Measurements from ENCODE around the gene C19orf85.
"Not testable (repeated sequence)": the region's sequence is repeated elsewhere in the genome, so short reads cannot be mapped to it uniquely, and the experiment has no call there.

Gene C19orf85

GRCh38 chr19:55464662-55465054 lies at the start of gene C19orf85:
TSS of gene C19orf85 (minus strand) at chr19:55464751. CDS start at chr19:55464554, 197 bp downstream.
- DNase-seq (ENCODE audit: low read depth in 4 of 4, low spot score in 1 of 4) = no peak

- no peak for DNase-seq (ENCODE audit: low read depth in 4 of 4, low spot score in 1 of 4)
These were observed 43.6 kb upstream of the C19orf85 start for GRCh38 chr19:55508120-55508519.

GRCh38 chr19:55504981-55505380 lies 40.4 kb upstream of the C19orf85 start:
- no peak for DNase-seq (ENCODE audit: low read depth in 4 of 4, low spot score in 1 of 4)

- DNase-seq (ENCODE audit: low read depth in 4 of 4, low spot score in 1 of 4) = no peak
These were observed 39.7 kb upstream of the C19orf85 start for GRCh38 chr19:55504252-55504603.

GRCh38 chr19:55503502-55504251 lies 39.1 kb upstream of the C19orf85 start:
- DNase-seq (ENCODE audit: low read depth in 4 of 4, low spot score in 1 of 4) = peak; percentile 89 to 97 (median 93)

GRCh38 chr19:55503157-55503501 lies 38.6 kb upstream of the C19orf85 start:
- no peak for DNase-seq (ENCODE audit: low read depth in 4 of 4, low spot score in 1 of 4)

GRCh38 chr19:55502197-55502952 lies 37.8 kb upstream of the C19orf85 start:
- no peak for DNase-seq (ENCODE audit: low read depth in 4 of 4, low spot score in 1 of 4)

- no peak for DNase-seq (ENCODE audit: low read depth in 4 of 4, low spot score in 1 of 4)
These were observed 35.9 kb upstream of the C19orf85 start for GRCh38 chr19:55500368-55500952.

GRCh38 chr19:55498246-55498840 lies 33.8 kb upstream of the C19orf85 start:
- DNase-seq (ENCODE audit: low read depth in 4 of 4, low spot score in 1 of 4) = no peak

- no peak for DNase-seq (ENCODE audit: low read depth in 4 of 4, low spot score in 1 of 4)
These were observed 33.2 kb upstream of the C19orf85 start for GRCh38 chr19:55497763-55498162.

GRCh38 chr19:55496820-55497219 lies 32.3 kb upstream of the C19orf85 start:
- DNase-seq (ENCODE audit: low read depth in 4 of 4, low spot score in 1 of 4) = not testable (repeated sequence)

- no peak for DNase-seq (ENCODE audit: low read depth in 4 of 4, low spot score in 1 of 4)
These were observed 31.2 kb upstream of the C19orf85 start for GRCh38 chr19:55495646-55496349.

GRCh38 chr19:55494172-55494761 lies 29.7 kb upstream of the C19orf85 start:
- no peak for DNase-seq (ENCODE audit: low read depth in 4 of 4, low spot score in 1 of 4)

- DNase-seq (ENCODE audit: low read depth in 4 of 4, low spot score in 1 of 4) = no peak
These were observed 29.2 kb upstream of the C19orf85 start for GRCh38 chr19:55493645-55494171.

GRCh38 chr19:55493052-55493644 lies 28.6 kb upstream of the C19orf85 start:
- DNase-seq (ENCODE audit: low read depth in 4 of 4, low spot score in 1 of 4) = no peak

- DNase-seq (ENCODE audit: low read depth in 4 of 4, low spot score in 1 of 4) = no peak
These were observed 27.9 kb upstream of the C19orf85 start for GRCh38 chr19:55492362-55492944.

- DNase-seq (ENCODE audit: low read depth in 4 of 4, low spot score in 1 of 4) = no peak
These were observed 27.2 kb upstream of the C19orf85 start for GRCh38 chr19:55491546-55492360.

GRCh38 chr19:55490478-55491432 lies 26.2 kb upstream of the C19orf85 start:
- DNase-seq (ENCODE audit: low read depth in 4 of 4, low spot score in 1 of 4) = no peak

All from stimulated activated CD4-positive, alpha-beta T cell treated with anti-CD3 and anti-CD28 coated beads, Interleukin-1b, Interleukin-23, amount 100 ng/mL, for 24 hours (primary cell).